T-helper 9 cell (primary cell): ENCODE data around the gene UNC93B1.
"Not testable (repeated sequence)": the region's sequence is repeated elsewhere in the genome, so short reads cannot be mapped to it uniquely, and the experiment has no call there.

Experiments used
- DNase-seq: peaks from one replicate; pipeline ENCODE4 v3.0.0-alpha.2; 2020

Gene UNC93B1

GRCh38 chr11:68007498-68008380, 3.8 kb upstream of the UNC93B1 start:
- no peak for DNase-seq

DNA sequence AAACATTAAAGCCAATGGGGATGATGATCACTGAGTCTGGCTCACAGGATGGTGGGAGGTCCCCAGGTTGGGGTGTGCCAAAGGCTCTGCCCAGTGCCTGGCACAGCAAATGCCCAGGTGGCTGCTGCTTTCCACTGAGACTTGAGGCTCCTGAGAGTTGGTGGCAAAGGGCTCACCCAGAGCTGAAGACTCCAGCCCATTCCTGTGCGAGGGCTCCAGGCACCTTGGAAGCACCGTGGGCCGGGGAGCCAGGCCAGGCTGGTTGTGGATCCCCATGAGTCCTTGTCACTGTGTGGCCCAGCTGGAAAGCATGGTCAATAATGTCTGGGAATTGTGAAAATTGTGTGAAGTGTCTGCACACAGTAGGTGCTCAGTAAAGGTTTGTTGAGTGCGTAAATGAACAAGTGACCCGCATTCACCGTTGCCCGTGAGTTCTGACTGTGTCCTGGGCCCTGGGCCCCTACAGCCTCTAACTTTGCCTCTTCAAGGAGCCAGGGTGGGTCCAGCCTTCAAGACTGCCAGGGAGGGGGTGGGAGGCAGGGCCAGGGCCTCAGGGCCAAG, 2.8 kb upstream of the UNC93B1 start:
- DNase-seq, result no peak

- DNase-seq, result no peak
These were observed 846 bp upstream of the UNC93B1 start for GRCh38 chr11:68004551-68005335.

DNA sequence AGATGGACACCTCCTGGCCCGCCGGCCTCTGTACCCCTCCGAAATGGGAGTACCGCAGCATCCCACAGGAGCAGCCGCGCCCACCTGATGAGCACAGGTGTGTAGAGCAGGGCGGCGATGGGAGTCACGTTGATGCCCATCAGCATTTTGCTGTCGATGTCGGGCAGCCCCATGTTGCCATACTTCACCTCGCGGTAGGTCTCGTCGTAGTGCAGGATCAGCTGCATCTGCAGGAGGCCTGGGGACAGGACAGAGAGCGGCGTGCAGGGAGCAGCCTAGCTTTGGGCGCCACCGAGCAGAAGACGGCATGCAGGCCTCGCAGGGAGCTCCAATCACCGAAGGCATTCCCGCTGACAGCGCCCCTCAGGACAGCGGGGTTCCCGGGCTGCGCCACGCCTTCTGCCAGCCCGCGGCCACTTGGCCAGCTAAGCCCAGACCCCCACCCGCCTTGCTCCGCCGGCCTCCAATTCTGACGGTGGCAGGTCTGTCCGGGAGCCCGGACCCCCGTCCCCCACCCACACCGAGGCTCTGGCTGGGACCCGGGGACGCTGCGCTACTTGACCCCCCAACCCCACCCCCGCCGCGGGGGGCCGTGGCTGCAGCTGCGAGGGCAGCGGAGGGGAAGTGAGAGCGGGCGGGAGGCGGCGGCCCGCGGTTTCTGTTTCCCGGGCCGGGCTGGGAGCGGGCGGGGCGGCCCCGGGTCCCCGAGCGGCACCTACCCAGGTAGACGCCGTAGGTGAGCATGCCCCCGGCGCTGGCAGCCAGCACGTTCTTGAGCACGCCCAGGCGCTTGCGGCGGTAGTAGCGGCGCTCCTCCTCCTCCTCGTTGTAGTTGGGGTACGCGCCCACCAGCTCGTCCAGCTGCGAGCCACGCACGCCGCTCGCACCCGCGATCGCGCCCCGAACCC, 705 bp downstream of the UNC93B1 start:
- DNase-seq, result peak; percentile 51

DNA sequence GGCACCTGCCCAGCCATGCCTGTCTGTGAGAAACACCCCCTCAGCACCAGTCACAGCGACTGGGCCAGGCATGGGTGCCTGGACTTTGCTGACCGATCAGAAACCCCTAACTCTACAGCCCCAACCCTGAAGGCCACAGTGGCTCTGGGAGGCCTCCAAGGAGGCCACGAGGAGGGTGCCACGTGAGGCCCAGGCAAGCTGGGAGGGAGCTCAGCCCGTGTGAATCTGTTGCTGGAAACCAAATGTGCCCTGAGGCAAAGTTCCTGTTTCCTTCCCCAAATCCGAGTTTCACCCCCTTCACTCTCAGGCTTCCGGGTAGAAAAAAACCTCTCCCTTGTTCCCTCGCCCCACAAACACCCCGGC, 1.3 kb downstream of the UNC93B1 start:
- no peak for DNase-seq

DNA sequence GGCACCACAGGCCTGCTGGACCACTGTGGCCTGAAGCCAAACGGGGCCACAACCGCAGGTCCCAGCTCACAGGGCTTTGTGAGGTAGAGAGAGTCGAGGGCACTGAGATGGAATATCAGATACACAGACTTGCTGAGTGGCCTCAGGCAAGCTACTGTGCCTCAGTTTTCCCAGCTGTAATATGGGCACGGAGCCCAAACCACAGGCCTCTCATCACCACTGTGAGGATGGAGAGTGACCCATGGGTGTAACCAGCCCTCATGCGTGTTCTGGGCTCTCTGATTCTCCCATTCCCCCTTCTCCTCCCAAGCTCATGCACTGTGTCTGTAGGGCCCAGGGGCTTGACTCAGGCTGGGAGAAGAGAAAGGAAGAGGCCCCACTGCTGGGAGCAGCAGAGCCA, 4.2 kb downstream of the UNC93B1 start:
- no peak for DNase-seq

- no peak for DNase-seq
These were observed 4.7 kb downstream of the UNC93B1 start for GRCh38 chr11:67999201-67999629.

DNA sequence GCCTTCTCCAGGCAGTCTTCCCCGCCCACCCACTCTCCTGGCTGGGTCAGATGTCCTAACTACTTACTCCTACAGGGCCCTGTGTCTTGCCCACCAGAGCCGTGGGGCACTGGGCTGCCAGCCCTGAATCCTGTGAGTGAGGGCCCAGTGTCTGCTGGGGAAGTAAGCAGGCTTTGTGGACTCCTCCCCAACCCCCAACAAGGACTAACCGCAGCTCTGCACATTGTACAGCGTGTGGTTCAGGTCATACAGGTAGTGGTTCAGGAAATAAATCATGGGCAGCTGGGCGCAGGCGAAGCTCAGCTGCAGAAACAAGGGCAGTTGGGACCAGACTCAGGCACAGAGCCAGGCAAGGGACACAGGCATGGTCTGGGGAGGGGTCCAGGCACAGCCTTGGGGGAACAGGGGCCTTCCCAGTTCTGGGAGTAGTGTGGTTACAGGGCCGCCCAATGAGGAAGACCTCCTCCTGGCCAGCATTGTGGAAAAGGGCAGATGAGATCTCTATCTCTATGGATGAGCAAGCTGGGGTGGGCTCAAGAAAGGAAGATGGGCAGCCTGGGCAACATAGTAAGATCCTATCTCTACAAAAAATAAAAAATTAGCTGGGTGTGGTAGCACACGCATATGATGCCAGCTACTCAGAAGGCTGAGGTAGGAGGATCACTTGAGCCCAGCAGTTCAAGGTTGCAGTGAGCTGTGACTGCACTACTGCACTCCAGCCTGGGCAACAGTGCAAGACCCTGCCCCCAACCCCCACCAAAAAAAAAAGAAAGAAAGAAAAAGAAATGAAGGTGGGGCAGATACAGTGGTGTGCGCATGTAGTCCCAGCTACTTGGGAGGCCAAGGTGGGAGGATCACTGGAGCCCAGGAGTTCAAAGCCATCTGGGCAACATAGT, 5.5 kb downstream of the UNC93B1 start:
- no peak for DNase-seq

DNA sequence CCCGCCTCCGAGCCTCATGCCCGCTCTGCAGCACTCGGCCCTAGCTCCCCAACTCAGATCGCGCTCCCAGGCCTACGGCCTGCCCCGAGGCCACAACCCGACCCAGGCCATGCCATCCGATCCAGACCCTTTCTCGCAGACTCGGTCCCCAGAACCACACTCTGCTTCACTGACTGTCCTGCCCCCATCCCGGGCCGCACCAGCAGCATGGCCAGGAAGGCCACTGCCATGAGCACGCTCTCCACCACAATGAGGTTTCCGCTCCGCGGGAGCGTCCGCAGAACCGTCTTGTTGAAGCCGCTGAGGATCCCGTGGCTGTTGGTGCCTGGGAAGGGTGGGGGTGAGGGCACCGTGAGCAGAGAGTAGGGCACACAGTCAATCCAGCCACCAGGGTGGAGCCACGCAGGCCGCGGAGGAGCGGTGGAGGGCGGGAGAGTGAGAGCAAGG, 6.4 kb downstream of the UNC93B1 start:
- DNase-seq, result no peak

DNA sequence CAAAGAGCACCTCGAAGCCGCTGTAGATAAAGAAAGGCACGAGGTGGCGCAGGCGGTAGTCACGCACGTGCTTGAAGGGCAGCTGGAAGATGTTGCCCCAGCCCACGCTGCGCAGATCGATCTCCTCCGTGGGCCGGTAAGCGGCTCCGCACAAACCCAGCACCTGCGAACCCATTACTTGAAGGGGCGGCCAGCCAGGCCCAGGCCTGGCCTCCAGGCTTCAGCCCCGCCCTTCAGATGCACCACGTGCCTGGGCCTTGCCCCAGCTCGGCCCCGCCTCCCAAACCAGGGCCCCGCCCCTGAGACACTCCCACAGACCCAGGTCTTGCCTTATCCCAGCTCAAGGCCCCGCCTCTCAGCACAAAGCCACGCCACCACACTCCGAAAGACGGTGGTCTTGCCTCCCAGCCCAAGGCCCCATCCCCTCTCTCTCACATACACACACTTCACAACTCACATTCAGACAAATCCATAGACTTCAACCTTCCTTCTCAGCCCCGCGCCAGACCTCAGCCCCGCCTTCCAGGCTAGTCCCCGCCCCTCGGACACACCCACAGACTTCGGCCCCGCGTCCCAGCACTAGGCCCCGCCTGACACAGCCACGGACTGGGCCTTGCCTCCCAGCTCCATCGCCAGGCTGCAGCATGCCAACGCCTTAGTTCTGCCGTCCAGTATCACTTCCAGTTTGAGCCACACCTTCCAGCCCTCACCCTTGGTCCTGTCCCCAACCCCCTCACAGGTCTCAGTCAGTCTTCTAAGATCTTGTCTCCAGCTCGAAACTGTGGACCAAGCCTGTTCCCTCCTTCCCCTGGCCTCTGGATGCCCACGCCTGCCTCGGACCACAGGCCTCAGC, 7.0 kb downstream of the UNC93B1 start:
- no peak for DNase-seq

GRCh38 chr11:67996051-67996450, 7.8 kb downstream of the UNC93B1 start:
- DNase-seq, result no peak

DNA sequence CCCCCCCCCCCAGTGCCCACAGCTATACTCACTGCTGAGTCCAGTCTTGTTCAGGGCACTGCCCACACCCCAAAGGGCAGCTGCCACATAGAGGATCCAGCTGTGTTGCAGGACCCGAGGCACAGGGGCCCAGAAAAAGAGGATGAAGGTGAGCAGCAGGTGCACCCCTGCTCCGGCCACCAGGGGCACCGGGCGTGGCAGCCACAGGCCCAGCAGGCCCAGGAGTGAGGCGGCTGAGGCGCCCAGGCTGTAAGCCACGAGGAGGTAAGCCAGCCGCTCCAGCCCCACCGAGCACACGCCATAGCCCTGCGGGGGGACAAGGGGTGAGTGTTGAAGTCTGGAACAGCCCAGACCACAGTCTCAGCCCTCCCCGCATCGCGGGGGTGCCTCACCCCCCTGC, 8.3 kb downstream of the UNC93B1 start:
- not testable (repeated sequence) for DNase-seq

DNA sequence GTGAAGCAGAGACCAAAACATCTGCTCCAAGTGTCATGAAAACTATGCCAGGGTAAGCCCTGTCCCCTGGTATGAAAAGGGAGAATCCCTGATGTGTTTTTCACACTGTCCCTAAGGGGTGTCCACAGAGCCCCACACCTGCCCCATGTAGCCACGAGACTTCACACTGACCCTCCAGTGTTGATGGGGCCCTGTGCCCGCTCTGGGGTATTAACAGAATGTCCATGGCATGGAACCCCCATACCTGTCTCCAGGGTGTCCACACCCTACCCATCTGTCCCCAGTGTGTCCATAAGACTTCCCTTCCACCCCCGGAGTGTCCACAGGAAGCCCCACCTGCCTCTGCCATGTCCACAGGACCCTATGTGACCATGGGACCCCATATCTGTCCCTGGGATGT, 8.8 kb downstream of the UNC93B1 start:
- DNase-seq, result not testable (repeated sequence)

GRCh38 chr11:67994387-67994786, 9.5 kb downstream of the UNC93B1 start:
- not testable (repeated sequence) for DNase-seq

DNA sequence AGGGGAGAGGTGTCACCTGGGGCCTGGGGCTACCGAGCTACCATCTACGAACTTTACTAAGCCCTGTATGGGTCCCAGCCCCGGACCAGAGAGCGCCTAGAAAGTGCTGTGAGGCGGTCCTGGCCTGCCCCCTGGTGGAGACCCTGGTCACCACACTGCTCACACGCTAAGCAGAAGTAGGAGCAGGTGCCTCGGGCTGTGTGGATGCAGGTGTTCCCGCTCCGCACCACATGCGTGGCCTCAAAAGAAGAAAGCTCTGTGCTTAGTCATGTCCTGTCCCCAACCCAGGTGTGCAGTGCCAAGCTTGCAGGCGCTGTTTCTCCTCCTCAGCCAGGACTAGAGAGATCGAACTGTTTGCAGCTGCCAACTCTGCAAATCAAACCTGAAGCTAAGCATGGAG, 10.1 kb downstream of the UNC93B1 start:
- DNase-seq, result peak; percentile 25

- DNase-seq, result not testable (repeated sequence)
These were observed 12.4 kb downstream of the UNC93B1 start for GRCh38 chr11:67991347-67992121.

DNA sequence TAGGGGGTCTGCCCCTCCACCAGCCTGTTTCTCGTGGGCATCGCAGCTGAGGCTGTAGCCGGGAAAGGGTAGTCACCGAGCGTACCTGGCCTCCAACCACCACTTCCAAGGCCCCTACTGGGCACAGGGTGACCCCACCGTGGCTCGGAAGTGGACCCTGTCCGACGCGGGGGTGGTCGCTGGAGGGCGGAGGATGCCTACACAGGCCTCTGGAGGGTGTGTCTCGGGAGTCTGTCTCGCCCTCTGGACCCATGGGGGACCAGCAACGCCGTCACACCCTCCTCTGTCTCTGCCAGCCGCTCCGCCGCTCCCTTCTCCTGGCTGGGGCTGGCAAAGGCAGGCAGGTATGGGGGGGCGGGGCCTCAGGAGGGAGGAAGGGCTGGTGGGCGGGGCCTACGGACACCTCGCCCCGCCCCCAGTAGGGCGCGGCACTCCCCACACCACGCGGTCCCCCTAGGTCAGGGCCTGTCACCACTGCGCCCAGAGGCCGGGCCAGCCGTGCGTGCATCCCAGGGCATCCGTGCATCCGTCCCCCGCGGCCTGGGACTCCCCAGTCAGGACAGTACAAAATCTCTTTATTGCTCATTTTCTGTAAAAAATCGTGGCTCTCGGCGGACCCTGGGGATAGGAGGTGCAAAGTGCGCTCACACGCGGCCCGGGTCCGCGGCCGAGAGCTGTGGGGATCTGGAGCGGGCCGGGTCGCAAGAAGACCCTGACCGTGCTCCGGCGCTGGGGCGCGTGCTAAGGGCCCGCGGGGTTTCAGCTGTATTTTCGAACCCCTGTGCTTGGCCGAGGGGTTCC, 13.2 kb downstream of the UNC93B1 start:
- DNase-seq, result not testable (repeated sequence)

GRCh38 chr11:67985302-67985701, 18.6 kb downstream of the UNC93B1 start:
- not testable (repeated sequence) for DNase-seq

- DNase-seq, result no peak
These were observed 19.9 kb downstream of the UNC93B1 start for GRCh38 chr11:67983951-67984350.
